Ureter (tissue), 1 donor: ENCODE measurements around the gene ATG9A. TPM values are rescaled to one million over a fixed set of nuclear protein-coding genes. Genes with fewer than 3 reads are reported as not detected.
"Not testable (repeated sequence)": the region's sequence is repeated elsewhere in the genome, so short reads cannot be mapped to it uniquely, and the experiment has no call there.

Source experiments
- DNase-seq: peaks from one replicate; pipeline ENCODE4 v3.0.0-alpha.2; 2020; ENCODE audit warnings: low spot score
- total RNA-seq: library from RNA; stranded (reverse); gene quantifications from one replicate; pipeline ENCODE4 v1.2.4, GENCODE V29; 2023
- donor health status: DM: yes; HTN: yes; CAD: no.

The ATG9A gene
- total RNA-seq, 1 donor from 2014 or later, result 31.6 TPM

DNA sequence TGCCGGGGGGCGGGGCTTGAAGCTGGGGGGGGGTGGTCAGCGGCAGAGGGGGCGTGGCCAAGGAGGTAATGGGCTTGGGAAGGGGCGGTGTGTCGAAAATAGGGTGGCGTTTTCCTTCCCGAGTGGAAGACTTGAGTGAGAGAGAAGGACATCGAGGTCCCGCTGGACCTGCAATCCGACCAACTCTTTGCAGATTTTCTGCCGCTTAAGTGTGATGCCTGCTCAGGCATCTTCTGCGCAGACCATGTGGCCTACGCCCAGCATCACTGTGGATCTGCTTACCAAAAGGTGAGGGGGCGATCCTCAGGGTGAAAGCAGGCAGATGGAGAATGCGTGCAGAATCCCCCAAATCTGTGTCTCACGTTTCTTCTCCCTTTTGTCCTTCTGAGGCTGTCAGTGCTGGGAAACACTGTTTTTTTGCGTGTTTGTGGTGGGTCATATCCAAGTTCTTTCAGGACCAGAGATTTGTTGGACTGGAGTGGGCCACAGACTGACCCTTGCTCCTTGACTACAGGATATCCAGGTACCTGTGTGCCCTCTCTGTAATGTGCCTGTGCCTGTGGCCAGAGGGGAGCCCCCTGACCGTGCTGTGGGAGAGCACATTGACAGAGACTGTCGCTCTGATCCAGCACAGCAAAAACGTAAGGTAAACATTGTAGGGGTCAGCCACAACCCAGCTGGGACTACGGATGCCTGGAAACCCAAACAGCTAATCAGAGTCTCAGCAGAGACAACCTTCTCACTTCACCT is 22.1 kb downstream of the ATG9A start:
- no peak for DNase-seq

DNA sequence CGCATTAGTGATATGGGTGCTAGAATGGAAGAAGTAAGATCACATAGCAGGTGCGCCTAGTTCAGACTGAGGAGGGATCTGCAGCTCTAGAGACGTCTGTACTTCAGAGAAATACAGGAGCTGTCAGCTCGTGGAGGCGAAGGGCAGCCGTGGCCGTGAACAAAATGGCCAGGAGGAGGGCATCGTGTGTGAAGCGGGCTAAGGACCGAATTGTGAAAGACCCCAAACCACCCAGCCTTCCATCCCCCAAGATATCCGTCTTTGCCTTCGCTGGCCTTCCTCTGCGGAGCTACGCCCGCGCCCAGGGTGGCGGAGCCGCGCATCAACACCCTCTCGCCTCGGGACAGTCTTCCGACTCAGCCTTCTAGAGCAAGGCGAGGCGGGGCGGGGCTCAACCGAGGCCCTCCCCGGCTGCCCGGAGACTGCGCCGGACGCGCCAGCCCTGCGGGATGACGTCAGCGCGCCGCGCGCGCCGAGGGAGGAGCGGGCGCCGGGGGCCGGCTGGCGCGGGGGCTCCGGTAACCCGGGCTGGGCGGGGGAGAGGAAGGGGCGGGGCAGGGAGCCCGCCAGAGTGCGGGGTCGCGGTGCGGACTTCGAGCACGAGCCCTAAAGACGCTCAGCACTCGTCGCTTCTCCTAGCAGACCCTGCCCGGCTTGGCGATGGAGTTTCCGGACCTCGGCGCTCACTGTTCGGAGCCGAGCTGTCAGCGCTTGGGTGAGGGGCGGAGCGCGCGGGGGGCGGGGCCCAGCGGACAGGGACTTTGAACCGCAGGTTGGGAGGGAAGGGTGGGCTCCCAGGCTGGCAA is 22.9 kb downstream of the ATG9A start, which contains the start of gene ZFAND2B:
Gene ZFAND2B, plus strand, starts transcription at position 455 of the 806 bp plus-strand sequence. Its CDS starts 206 bp downstream, at position 661.
- peak; percentile 95 for DNase-seq

DNA sequence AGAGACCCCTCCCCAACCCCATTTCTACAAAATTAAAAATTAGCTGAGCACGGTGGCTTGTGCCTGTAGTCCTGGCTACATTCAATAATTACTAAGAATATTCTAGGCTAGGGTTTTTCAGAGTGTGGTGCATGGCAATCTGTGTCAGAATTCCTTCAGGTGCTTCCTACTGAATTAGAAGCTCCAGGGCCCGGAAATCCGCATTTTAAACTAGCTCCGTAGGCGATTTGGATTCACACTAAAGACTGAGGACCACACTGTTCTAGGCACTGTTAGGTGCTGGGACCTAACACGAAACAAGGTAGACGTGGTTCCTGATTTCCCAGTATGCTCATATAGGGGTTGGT is 23.5 kb downstream of the ATG9A start:
- DNase-seq, result no peak

DNA sequence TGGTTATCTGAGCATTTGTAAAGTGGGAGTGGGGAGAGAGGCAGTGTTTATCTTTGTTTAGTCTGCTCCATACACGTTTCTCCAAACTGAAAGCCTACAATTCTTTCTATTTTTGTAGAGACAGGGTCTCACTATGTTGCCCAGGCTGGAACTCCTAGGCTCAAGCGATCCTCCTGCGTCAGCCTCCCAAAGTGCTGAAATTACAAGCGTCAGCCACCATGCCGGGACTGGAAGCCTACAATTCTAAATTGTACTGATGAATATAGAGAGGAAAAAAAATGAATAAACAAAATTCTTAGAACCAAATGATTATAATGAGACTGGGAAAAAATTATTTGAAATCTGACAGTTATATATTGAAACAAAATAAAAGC is 24.3 kb downstream of the ATG9A start:
- no peak for DNase-seq

DNA sequence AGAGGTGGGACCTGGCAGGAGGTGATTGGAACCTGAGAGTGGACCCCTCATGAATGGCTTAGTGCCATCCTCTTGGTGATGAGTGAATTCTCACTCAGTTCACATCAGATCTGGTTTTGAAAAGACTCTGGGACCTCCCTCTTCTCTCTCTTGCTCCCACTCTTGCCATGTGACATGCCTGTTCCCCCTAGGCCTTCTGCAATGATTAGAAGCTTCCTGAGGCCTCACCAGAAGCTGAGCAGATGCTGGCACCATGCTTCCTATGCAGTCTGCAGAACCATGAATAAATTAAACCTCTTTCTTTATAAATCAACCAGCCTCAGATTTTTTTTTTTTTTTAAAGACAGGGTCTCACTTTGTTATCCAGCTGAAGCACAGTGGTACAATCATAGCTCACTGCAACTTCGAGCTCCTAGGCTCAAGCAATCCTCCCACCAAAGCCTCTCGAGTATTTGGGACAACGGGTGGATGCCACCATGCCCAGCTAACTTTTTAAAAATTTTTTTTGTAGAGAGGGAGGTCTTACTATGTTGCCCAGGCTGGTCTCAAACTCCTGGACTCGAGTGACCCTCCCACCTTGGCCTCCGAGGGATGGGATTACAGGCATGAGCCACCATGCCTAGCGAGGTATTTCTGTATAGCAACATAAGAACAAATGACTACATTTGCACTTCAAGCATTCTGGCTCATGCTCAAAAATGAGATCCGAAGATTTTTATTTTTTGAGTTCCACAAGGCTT is 24.8 kb downstream of the ATG9A start:
- DNase-seq, result no peak

DNA sequence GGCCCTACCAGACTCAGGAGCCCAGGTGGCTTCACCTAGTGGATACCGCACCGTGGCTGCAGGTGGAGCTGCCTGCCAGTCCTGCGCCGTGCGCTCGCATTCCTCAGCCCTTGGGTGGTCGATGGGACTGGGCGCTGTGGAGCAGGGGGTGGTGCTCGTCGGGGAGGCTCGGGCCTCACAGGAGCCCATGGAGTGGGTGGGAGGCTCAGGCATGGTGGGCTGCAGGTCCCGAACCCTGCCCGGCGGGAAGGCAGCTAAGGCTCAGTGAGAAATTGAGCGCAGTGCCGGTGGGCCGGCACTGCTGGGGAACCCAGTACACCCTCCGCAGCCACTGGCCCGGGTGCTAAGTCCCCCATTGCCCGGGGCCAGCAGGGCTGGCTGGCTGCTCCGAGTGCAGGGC is 28.1 kb downstream of the ATG9A start:
- not testable (repeated sequence) for DNase-seq

DNA sequence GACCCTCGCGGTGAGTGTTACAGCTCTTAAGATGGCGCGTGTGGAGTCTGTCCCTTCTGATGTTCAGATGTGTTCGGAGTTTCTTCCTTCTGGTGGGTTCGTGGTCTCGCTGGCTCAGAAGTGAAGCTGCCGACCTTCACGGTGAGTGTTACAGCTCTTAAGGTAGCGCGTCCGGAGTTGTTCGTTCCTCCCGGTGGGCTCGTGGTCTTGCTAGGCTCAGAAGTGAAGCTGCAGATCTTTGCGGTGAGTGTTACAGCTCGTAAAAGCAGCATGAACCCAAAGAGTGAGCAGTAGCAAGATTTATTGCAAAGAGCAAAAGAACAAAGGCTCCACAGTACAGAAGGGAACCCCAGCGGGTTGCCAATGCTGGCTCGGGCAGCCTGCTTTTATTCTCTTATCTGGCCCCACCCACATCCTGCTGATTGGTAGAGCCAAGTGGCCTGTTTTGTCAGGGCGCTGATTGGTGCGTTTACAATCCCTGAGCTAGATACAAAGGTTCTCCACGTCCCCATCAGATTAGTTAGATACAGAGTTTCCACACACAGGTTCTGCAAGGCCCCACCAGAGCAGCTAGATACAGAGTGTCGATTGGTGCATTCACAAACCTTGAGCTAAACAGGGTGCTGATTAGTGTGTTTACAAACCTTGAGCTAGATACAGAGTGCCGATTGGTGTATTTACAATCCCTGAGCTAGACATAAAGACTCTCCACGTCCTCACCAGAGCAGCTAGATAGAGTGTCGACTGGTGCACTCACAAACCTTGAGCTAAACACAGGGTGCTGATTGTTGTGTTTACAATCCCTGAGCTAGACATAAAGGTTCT is 28.7 kb downstream of the ATG9A start:
- not testable (repeated sequence) for DNase-seq

DNA sequence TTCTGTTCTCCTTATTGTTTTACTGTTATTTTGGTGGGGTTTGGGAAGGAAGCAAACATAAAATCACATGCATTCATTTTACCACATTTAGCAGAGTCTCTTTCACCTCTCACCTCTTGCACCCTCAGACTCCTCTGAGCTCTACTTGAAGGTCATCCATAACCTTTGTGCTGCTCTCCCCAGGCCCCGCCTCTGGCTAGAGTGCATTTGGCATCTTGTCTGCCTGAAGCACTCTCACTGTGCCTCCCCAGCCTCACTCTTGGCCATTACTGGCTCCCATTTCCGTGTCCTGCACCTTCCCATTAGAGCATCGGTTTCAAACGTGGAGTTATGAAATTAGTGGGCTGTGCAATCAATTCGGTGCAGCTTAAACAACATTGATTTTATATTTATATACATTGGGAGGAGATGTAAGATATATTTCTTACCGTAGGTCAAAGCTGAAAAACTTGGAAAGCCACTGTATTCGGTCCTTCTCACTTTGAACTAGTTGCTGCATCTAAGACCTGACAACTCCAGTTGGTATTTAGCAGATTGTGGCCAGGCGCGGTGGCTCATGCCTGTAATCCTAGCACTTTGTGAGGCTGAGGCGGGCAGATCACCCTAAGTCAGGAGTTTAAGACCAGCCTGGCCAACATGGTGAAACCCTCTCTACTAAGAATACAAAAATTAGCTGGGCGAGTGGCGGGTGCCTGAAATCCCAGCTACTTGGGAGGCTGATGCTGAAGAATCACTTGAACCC is 29.8 kb downstream of the ATG9A start:
- DNase-seq, result no peak

DNA sequence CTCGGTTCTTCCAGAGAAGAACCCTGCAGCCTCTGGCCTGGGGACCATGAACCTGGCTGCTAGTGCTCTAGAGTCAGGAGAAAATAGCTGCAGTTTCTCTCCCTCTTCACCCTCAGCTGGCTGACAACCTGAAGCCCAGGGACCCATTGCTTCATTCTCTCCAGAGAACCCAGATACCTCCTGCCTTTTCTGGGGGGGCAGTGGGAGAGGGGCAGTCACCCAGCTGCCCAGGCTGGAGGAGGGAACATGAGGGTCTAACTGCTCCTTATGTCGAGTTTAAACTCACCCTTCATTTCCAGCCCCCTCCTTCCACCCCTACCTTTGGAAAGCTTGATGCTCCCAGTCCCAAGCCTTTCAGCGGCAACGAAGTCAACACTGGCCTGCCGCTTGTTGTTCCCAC is 30.5 kb downstream of the ATG9A start:
- no peak for DNase-seq

DNA sequence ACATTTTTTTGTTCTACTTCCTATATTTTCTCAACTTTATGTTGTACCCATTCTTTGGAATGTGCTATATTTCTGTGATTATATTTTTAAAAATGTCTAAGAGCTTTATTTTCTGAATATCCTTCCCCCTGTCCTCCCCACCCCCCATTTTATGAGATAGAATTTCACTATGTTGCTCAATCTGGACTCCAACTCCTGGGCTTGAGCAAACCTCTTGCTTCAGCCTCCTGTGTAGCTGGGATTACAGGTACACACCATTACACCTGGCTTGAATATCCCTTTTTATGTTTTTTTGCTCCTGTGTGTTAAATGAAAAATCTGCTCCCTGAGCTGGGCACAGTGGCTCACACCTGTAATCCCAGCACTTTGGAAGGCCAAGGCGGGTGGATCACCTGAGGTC is 32.0 kb downstream of the ATG9A start:
- no peak for DNase-seq

DNA sequence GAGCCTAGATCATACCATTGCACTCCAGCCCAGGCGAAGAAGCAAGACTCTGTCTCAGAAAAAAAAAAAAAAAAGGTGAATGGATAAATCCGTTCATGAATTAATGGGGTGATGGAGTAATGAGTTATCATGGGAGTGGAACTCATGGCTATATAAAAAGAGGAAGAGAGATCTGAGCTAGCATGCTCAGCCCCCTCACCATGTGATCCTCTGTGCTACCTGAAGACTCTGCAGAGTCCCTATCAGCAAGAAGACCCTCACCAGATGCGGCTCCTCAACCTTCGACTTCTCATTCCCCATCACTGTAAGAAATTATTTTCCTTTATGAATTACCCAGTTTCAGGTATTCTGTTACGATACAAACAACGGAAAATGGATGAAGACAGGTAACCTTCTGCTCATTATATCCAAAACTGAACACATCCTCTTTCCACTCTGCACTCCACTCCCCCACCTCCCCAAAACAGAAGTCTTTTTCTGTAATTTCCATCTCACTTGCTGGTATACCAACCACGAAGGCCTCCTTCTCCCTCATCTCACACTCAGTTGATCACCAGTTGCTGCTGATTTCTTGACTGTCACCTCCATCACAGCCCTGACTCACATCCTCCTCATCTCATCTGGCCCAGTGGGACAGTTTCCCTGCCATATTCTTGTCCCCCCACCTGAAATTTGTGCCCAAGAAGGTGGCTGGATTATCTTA is 42.5 kb downstream of the ATG9A start:
- DNase-seq, result no peak

DNA sequence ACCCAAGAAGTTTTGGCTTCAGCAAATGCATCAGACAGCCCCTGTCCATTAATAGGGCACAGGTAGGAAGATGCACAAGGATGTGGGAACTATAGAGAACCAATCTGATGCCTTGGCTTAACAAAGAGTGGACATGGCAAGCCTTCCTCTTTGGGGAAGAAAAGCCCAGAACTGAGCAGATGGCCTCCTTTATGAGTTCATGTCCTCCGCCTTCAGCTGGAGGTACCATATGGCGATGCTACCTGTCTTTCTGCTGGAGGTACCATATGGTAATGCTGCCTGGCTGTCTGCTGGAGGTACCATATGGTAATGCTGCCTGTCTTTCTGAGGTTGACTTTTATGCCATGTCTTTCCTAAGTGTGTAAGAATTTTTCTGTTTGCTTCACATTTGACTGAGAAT is 45.3 kb downstream of the ATG9A start:
- DNase-seq, result no peak

DNA sequence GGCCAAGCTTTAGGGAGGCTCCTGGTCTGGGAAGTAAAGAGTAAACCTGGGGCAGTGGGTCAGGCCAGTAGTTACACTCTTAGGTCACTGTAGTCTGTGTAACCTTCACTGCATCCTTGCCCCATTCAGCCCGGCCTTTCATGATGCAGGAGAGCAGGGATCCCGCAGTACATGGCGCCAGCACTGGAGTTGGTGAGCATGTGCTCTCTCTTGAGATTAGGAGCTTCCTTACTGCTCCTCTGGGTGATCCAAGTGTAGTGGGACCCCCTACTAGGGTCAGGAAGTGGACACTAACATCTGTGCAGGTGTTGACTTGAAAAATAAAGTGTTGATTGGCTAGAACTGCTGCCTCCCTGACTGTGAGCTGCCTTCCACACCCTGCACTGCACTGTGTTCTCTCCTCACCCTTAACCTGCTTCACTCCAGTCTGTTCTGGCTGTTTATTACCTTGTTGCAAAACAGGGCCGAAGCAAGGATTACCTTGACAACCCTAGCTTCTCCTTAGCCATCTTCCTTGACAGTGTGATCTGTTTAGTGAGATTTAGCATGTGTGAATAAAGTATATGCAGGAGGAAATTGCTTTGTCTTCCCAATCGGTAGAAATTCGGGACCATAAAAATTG is 46.2 kb downstream of the ATG9A start:
- no peak for DNase-seq

DNA sequence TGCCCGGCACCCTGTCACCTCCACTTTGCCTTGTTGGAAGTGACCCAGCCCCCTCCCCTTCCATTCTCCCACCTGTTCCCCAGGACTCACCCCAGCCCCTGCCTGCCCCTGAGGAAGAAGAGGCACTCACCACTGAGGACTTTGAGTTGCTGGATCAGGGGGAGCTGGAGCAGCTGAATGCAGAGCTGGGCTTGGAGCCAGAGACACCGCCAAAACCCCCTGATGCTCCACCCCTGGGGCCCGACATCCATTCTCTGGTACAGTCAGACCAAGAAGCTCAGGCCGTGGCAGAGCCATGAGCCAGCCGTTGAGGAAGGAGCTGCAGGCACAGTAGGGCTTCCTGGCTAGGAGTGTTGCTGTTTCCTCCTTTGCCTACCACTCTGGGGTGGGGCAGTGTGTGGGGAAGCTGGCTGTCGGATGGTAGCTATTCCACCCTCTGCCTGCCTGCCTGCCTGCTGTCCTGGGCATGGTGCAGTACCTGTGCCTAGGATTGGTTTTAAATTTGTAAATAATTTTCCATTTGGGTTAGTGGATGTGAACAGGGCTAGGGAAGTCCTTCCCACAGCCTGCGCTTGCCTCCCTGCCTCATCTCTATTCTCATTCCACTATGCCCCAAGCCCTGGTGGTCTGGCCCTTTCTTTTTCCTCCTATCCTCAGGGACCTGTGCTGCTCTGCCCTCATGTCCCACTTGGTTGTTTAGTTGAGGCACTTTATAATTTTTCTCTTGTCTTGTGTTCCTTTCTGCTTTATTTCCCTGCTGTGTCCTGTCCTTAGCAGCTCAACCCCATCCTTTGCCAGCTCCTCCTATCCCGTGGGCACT is 46.9 kb downstream of the ATG9A start:
- no peak for DNase-seq

DNA sequence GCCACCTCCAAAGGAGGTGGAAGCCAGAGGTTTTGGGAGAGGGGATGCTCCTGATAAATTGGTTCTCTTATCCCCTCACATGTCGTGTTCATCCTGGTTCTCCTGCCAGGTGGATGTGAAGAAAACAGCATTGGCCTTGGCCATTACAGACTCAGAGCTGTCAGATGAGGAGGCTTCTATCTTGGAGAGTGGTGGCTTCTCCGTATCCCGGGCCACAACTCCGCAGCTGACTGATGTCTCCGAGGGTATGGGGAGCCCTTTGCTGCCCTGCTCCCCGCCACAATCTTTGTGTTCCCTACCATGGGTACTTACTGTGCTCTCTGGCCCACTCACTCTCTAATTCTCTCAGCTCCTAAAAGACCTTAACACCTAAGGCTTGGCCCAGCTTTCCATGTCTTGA is 47.9 kb downstream of the ATG9A start:
- no peak for DNase-seq

DNA sequence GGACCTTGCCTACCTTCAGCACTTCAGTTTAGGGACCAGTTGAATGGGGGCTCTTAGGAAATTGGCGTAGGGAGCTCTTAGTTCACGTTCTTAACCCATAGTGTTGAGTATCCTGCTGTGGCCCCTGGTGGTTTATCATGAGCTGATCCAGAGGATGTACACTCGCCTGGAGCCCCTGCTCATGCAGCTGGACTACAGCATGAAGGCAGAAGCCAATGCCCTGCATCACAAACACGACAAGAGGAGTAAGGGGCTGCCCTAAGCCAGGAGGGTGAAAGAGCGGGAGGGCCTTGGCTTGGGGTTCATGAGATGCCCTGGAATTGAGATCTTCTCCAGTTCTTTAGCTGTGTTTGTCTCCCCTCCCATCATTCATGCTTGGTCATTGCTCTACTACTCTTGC is 48.5 kb downstream of the ATG9A start:
- no peak for DNase-seq

DNA sequence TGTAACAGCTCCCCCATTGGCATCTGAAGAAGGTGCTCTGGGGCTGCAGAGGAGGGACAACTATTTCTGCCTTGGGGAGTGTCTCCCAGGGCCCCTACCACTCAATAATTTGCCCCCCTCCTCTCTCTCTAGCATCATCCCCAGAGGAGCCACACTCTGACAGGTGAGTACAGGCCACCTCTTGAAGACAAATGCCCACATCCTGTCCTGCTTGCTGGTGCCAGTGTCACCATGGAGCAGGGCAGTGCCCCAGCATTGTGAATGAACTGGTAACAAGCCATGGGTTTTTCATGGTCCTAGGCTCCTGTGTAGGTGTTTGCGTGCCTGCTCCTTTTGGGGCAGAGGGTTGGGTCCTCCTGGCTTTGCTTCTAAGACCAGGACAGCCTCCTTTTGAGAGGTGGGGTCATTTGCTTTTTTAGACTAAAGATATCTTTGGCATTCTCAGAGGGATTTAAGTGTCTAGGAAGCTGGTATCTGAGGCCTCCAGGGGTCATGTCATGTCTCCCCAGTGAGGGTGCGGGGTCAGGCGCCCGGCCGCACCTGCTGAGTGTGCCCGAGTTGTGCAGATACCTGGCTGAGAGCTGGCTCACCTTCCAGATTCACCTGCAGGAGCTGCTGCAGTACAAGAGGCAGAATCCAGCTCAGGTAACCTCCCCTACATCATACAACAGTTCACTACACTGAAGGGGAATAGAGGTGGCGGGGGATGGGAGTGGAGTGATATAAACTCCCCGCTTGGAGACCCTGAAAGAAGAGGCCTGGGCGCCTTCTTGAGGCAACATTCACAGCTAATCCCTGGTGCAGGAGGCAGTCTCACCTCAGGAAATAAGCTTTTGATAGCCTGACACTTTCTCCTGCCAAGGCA is 49.6 kb downstream of the ATG9A start:
- DNase-seq, result no peak
